Calu3 (cell line): ENCODE measurements around the gene LSAMP. TPM values are rescaled to one million over a fixed set of nuclear protein-coding genes. Genes with fewer than 3 reads are reported as not detected.

ENCODE experiments used
- BruUV-seq: library from RNA; stranded (reverse); fragments of 400-500 nt; replicated peaks from 2 replicates; lab custom pipeline; 2021; lab: Mats Ljungman, UMichigan
- CTCF ChIA-PET: fragments of 300-600 bp; sonication (Branson Sonifier 250); formaldehyde crosslinking; loops from one replicate; lab custom pipeline; 2022; ENCODE audit warnings: antibody characterized with exemption; lab: Charles Lee
- DNase-seq: peaks from one replicate; pipeline ENCODE4 v3.0.0; 2022
- H3K27ac Mint-ChIP-seq: one replicate; pipeline ENCODE4 v1.8.0; 2022; ENCODE audit warnings: mixed read lengths; ENCODE audit not compliant: unreplicated experiment
- H3K27me3 Mint-ChIP-seq: one replicate; pipeline ENCODE4 v1.8.0; 2022; ENCODE audit warnings: mixed read lengths; ENCODE audit not compliant: unreplicated experiment
- H3K36me3 Mint-ChIP-seq: one replicate; pipeline ENCODE4 v1.8.0; 2022; ENCODE audit warnings: mild to moderate bottlenecking, moderate library complexity, mixed read lengths; ENCODE audit not compliant: insufficient read depth, unreplicated experiment
- H3K4me1 Mint-ChIP-seq: one replicate; pipeline ENCODE4 v1.8.0; 2022; ENCODE audit warnings: mild to moderate bottlenecking, low read depth, mixed read lengths; ENCODE audit not compliant: unreplicated experiment
- H3K4me3 Mint-ChIP-seq: one replicate; pipeline ENCODE4 v1.8.0; 2022; ENCODE audit warnings: mild to moderate bottlenecking, low read depth, moderate library complexity, mixed read lengths; ENCODE audit not compliant: unreplicated experiment
- H3K9me3 Mint-ChIP-seq: one replicate; pipeline ENCODE4 v1.8.0; 2022; ENCODE audit warnings: low read depth, mixed read lengths; ENCODE audit not compliant: unreplicated experiment
- CTCF ChIP-seq: fragments of 200-600 bp; IDR thresholded peaks from one replicate; pipeline ENCODE4 v1.8.0; 2022; ENCODE audit warnings: antibody characterized with exemption; ENCODE audit not compliant: unreplicated experiment
- intact Hi-C: fragments of 100-400 bp; cut with micrococcal nuclease; formaldehyde crosslinking; loops from one replicate; pipeline ENCODE4 v1.10.0; 2022; ENCODE audit not compliant: unreplicated experiment
- total RNA-seq: library from RNA; stranded (reverse); gene quantifications from 2 replicates; pipeline ENCODE4 v1.2.3, GENCODE V29; 2022

LSAMP gene
- total RNA-seq, 1 experiment from 2014 or later: 0.90 TPM

- H3K4me3 Mint-ChIP-seq: no peak overlapping the region
- no TSS peak for BruUV-seq
- no peak for TF ChIP-seq CTCF
- intact Hi-C loops: no loop called here
- H3K36me3 Mint-ChIP-seq: peaks cover 4% of the 10 kb centered on the region
- CTCF ChIA-PET: no interaction called here
- no peak for DNase-seq
- no peak overlapping the region for H3K27ac Mint-ChIP-seq
- H3K27me3 Mint-ChIP-seq: no peaks in the 10 kb centered on the region
- H3K9me3 Mint-ChIP-seq: no peaks in the 10 kb centered on the region
- peaks cover 6% of the 10 kb centered on the region for H3K4me1 Mint-ChIP-seq
Measured at GRCh38 chr3:116007000-116007399, 438.3 kb downstream of the LSAMP start.

GRCh38 chr3:116005404-116005803 is 439.9 kb downstream of the LSAMP start:
- H3K27me3 Mint-ChIP-seq: no peaks in the 10 kb centered on the region
- H3K36me3 Mint-ChIP-seq: peaks cover 10% of the 10 kb centered on the region
- H3K4me1 Mint-ChIP-seq: peaks cover 21% of the 10 kb centered on the region
- CTCF ChIA-PET: no interaction called here
- no peak for TF ChIP-seq CTCF
- no peak overlapping the region for H3K4me3 Mint-ChIP-seq
- BruUV-seq: no TSS peak
- H3K27ac Mint-ChIP-seq: no peak overlapping the region
- intact Hi-C loops: no loop called here
- no peak for DNase-seq
- no peaks in the 10 kb centered on the region for H3K9me3 Mint-ChIP-seq

- intact Hi-C loops: no loop called here
- DNase-seq: no peak
- Mint-ChIP-seq H3K27ac (no peak overlapping the region), H3K4me3 (no peak overlapping the region), H3K36me3 (peaks cover 12% of the 10 kb centered on the region), H3K4me1 (peaks cover 34% of the 10 kb centered on the region), H3K9me3 (peaks cover under 1% of the 10 kb centered on the region), H3K27me3 (no peaks in the 10 kb centered on the region)
- TF ChIP-seq CTCF: no peak
- no TSS peak for BruUV-seq
- CTCF ChIA-PET: no interaction called here
Measured at GRCh38 chr3:116002235-116002634, 443.1 kb downstream of the LSAMP start.

GRCh38 chr3:116001151-116001621 is 444.1 kb downstream of the LSAMP start:
- BruUV-seq: no TSS peak
- intact Hi-C loops: no loop called here
- Mint-ChIP-seq H3K27ac (no peak overlapping the region), H3K27me3 (no peaks in the 10 kb centered on the region), H3K9me3 (peaks cover 2% of the 10 kb centered on the region), H3K36me3 (peaks cover 12% of the 10 kb centered on the region), H3K4me3 (no peak overlapping the region), H3K4me1 (peaks cover 34% of the 10 kb centered on the region)
- CTCF ChIA-PET: no interaction called here
- TF ChIP-seq CTCF: no peak
- DNase-seq: no peak
